Breast epithelium (tissue), 4 donors: Measurements from ENCODE around the gene KCTD4. TPM values are rescaled to one million over a fixed set of nuclear protein-coding genes. Genes with fewer than 3 reads are reported as not detected.

Experiments used
- DNase-seq, 2 donors: peaks; one replicate each; pipeline ENCODE4 v3.0.0-alpha.2; 2019; ENCODE audit warnings: low spot score in 2 of 2
- H3K27ac ChIP-seq, 2 donors: fragments of 200-600 bp; sonication (generic) in 1 of 2; one replicate each; pipeline ENCODE4 v1.5.1; 2016 to 2019; ENCODE audit warnings: mild to moderate bottlenecking in 1 of 2
- H3K27me3 ChIP-seq, 2 donors: fragments of 200-600 bp; sonication (generic) in 1 of 2; one replicate each; pipeline versions ENCODE4 v1.5.1 to v1.6.0; 2017 to 2019; ENCODE audit warnings: control low read depth in 1 of 2, mild to moderate bottlenecking in 1 of 2
- H3K36me3 ChIP-seq: fragments of 200-600 bp; one replicate; pipeline ENCODE4 v1.5.1; 2019
- H3K4me1 ChIP-seq, 2 donors: fragments of 200-600 bp; sonication (generic); one replicate each; pipeline ENCODE4 v1.5.1; 2016 to 2019; ENCODE audit warnings: control low read depth in 1 of 2
- H3K4me3 ChIP-seq, 3 donors: fragments of 200-600 bp; sonication (generic); 1 replicate in 2 of 3; 2 replicates in 1 of 3; pipeline ENCODE4 v1.5.1; 2016 to 2019; ENCODE audit warnings: mild to moderate bottlenecking in 3 of 3, moderate library complexity in 2 of 3
- H3K9me3 ChIP-seq, 2 donors: fragments of 200-600 bp; sonication (generic) in 1 of 2; one replicate each; pipeline ENCODE4 v1.5.1; 2016 to 2019; ENCODE audit warnings: control low read depth in 1 of 2
- CTCF ChIP-seq, 3 donors: fragments of 450-650 bp; IDR thresholded peaks; one replicate each; pipeline ENCODE4 v1.5.1; 2016 to 2017; ENCODE audit warnings: antibody characterized with exemption in 3 of 3, mild to moderate bottlenecking in 3 of 3, moderate library complexity in 3 of 3
- POLR2A ChIP-seq: fragments of 450-650 bp; IDR thresholded peaks from one replicate; pipeline ENCODE4 v1.6.1; 2016; ENCODE audit warnings: antibody characterized with exemption, mild to moderate bottlenecking, moderate library complexity
- POLR2AphosphoS5 ChIP-seq, 3 donors: sonication (generic); formaldehyde crosslinking; IDR thresholded peaks; one replicate each; pipeline ENCODE4 v1.6.1; 2017; ENCODE audit warnings: antibody characterized with exemption in 3 of 3
- intact Hi-C: fragments of 100-400 bp; cut with DNase I; formaldehyde crosslinking; loops from one replicate; pipeline ENCODE4 v1.15.1; 2023; ENCODE audit warnings: low total_unique reads
- total RNA-seq, 3 donors: library from RNA; depleted of rRNA; stranded (reverse); fragments of >200 nt; gene quantifications; one replicate each; pipeline ENCODE4 v1.1.0, GENCODE V29; 2016

KCTD4 gene
- total RNA-seq, 3 donors from 2014 or later: 0.33 TPM; not detected in 2

- no peak overlapping the region for H3K27ac ChIP-seq
- H3K4me1 ChIP-seq: peaks cover 0 to 5% of the 10 kb centered on the region in 2 donors
- H3K9me3 ChIP-seq: no peaks in the 10 kb centered on the region
- no peaks in the 10 kb centered on the region for H3K27me3 ChIP-seq
- no peak for TF ChIP-seq POLR2A
- no peak for TF ChIP-seq POLR2AphosphoS5 (IDR thresholded peaks at IDR 0.05)
- TF ChIP-seq CTCF (IDR thresholded peaks at IDR 0.05): no peak
- H3K36me3 ChIP-seq: no peaks in the 10 kb centered on the region
- intact Hi-C loops: no loop called here
- DNase-seq: no peak
- no peak overlapping the region for H3K4me3 ChIP-seq
Observed at GRCh38 chr13:45218689-45219088, 17.8 kb upstream of the KCTD4 start.

GRCh38 chr13:45216193-45216592 lies 15.3 kb upstream of the KCTD4 start:
- Histone ChIP-seq H3K9me3 (no peaks in the 10 kb centered on the region), H3K27ac (no peak overlapping the region), H3K27me3 (no peaks in the 10 kb centered on the region), H3K36me3 (no peaks in the 10 kb centered on the region), H3K4me1 (peaks cover 0 to 5% of the 10 kb centered on the region in 2 donors), H3K4me3 (no peak overlapping the region)
- no peak for DNase-seq
- intact Hi-C loops: no loop called here
- TF ChIP-seq CTCF (IDR thresholded peaks at IDR 0.05) (no peak), POLR2AphosphoS5 (IDR thresholded peaks at IDR 0.05) (no peak), POLR2A (no peak)

GRCh38 chr13:45215392-45216077 lies 14.7 kb upstream of the KCTD4 start:
- Histone ChIP-seq H3K9me3 (no peaks in the 10 kb centered on the region), H3K4me1 (peaks cover 0 to 5% of the 10 kb centered on the region in 2 donors), H3K27ac (no peak overlapping the region), H3K27me3 (no peaks in the 10 kb centered on the region), H3K4me3 (no peak overlapping the region), H3K36me3 (no peaks in the 10 kb centered on the region)
- intact Hi-C loops: no loop called here
- TF ChIP-seq POLR2A: no peak
- DNase-seq: no peak

GRCh38 chr13:45209229-45209628 lies 8.4 kb upstream of the KCTD4 start:
- no peaks in the 10 kb centered on the region for H3K9me3 ChIP-seq
- H3K36me3 ChIP-seq: no peaks in the 10 kb centered on the region
- H3K27ac ChIP-seq: no peak overlapping the region
- no peak for DNase-seq
- intact Hi-C loops: no loop called here
- H3K4me1 ChIP-seq: no peaks in the 10 kb centered on the region
- no peaks in the 10 kb centered on the region for H3K27me3 ChIP-seq
- no peak overlapping the region for H3K4me3 ChIP-seq
- no peak for TF ChIP-seq POLR2A
- no peak for TF ChIP-seq CTCF (IDR thresholded peaks at IDR 0.05)
- no peak for TF ChIP-seq POLR2AphosphoS5 (IDR thresholded peaks at IDR 0.05)

- DNase-seq: no peak
- intact Hi-C loops: no loop called here
- no peak overlapping the region for H3K27ac ChIP-seq
- H3K4me3 ChIP-seq: no peak overlapping the region
- no peaks in the 10 kb centered on the region for H3K36me3 ChIP-seq
- TF ChIP-seq POLR2AphosphoS5 (IDR thresholded peaks at IDR 0.05) (no peak), CTCF (IDR thresholded peaks at IDR 0.05) (no peak), POLR2A (no peak)
- H3K4me1 ChIP-seq: no peaks in the 10 kb centered on the region
- H3K9me3 ChIP-seq: no peaks in the 10 kb centered on the region
- H3K27me3 ChIP-seq: no peaks in the 10 kb centered on the region
Observed at GRCh38 chr13:45208132-45208531, 7.3 kb upstream of the KCTD4 start.
